ENCODE measurements around the gene SKI.
A peak's percentile ranks its signal among the peaks of the same experiment; 100 is the strongest.

The SKI gene

GRCh38 chr1:2300004-2300771 lies 72.1 kb downstream of the SKI start:
- H3K9me3 ChIP-seq (ENCODE audit: insufficient read depth, low read length, severe bottlenecking): no peaks in the 10 kb centered on the region
- ATAC-seq (ENCODE audit: insufficient read depth, low read depth) (peak; percentile 32), DNase-seq (peak; percentile 53)
- peak overlapping the region in 1 of 2 experiments; percentile 52; a peak in 2 of 4 replicates for H3K4me3 ChIP-seq (ENCODE audit: low read depth in 1 of 2, low read length in 2 of 2)
- peaks cover 22% of the 10 kb centered on the region for H3K36me3 ChIP-seq (ENCODE audit: insufficient read depth, low read length)
- H3K27ac ChIP-seq (ENCODE audit: low read length): peak overlapping the region; percentile 79
- peaks cover 60% of the 10 kb centered on the region for H3K79me2 ChIP-seq (ENCODE audit: insufficient read depth, low read length)
- no peaks in the 10 kb centered on the region for H3K27me3 ChIP-seq (ENCODE audit: insufficient read depth, low read length, poor library complexity)
- TF ChIP-seq CTCF (IDR thresholded peaks at IDR 0.05; ENCODE audit: borderline replicate concordance, extremely low read depth, low read length, poor library complexity, severe bottlenecking): no peak
- no peak for TF ChIP-seq EZH2 (IDR thresholded peaks at IDR 0.05; ENCODE audit: borderline replicate concordance, low read depth, low read length, severe bottlenecking)
- peak overlapping the region; percentile 60 for H3K9ac ChIP-seq (ENCODE audit: low read depth, low read length)
- H3K4me2 ChIP-seq (ENCODE audit: insufficient read depth, low read length): peak overlapping the region; percentile 79
- peaks cover 39% of the 10 kb centered on the region for H3K4me1 ChIP-seq (ENCODE audit: insufficient read depth, low read length)
- peaks cover 92% of the 10 kb centered on the region for H4K20me1 ChIP-seq (ENCODE audit: insufficient read depth, low read length)
- peak overlapping the region; percentile 56; the same call in 1 of the 2 replicates for H2AFZ ChIP-seq (ENCODE audit: low read depth, low read length)

GRCh38 chr1:2300851-2301606 lies 72.9 kb downstream of the SKI start:
- Histone ChIP-seq H3K36me3 (ENCODE audit: insufficient read depth, low read length) (peaks cover 29% of the 10 kb centered on the region), H3K4me2 (ENCODE audit: insufficient read depth, low read length) (peak overlapping the region; percentile 79), H3K27ac (ENCODE audit: low read length) (peak overlapping the region; percentile 79), H3K9me3 (ENCODE audit: insufficient read depth, low read length, severe bottlenecking) (no peaks in the 10 kb centered on the region), H3K79me2 (ENCODE audit: insufficient read depth, low read length) (peaks cover 53% of the 10 kb centered on the region), H4K20me1 (ENCODE audit: insufficient read depth, low read length) (peaks cover 95% of the 10 kb centered on the region), H3K4me1 (ENCODE audit: insufficient read depth, low read length) (peaks cover 39% of the 10 kb centered on the region), H3K4me3 (ENCODE audit: low read depth in 1 of 2, low read length in 2 of 2) (peak overlapping the region in 1 of 2 experiments; percentile 52; a peak in 2 of 4 replicates), H3K9ac (ENCODE audit: low read depth, low read length) (peak overlapping the region; percentile 60), H2AFZ (ENCODE audit: low read depth, low read length) (peak overlapping the region; percentile 56; the same call in 1 of the 2 replicates), H3K27me3 (ENCODE audit: insufficient read depth, low read length, poor library complexity) (no peaks in the 10 kb centered on the region)
- peak; percentile 19 for TF ChIP-seq CTCF (IDR thresholded peaks at IDR 0.05; ENCODE audit: borderline replicate concordance, extremely low read depth, low read length, poor library complexity, severe bottlenecking)
- no peak for TF ChIP-seq EZH2 (IDR thresholded peaks at IDR 0.05; ENCODE audit: borderline replicate concordance, low read depth, low read length, severe bottlenecking)
- DNase-seq (peak; percentile 97), ATAC-seq (ENCODE audit: insufficient read depth, low read depth) (peak; percentile 97)

GRCh38 chr1:2301607-2302291 lies 73.6 kb downstream of the SKI start:
- ATAC-seq (ENCODE audit: insufficient read depth, low read depth) (no peak), DNase-seq (no peak)
- peak overlapping the region; percentile 66 for H3K27ac ChIP-seq (ENCODE audit: low read length)
- H3K9me3 ChIP-seq (ENCODE audit: insufficient read depth, low read length, severe bottlenecking): no peaks in the 10 kb centered on the region
- H4K20me1 ChIP-seq (ENCODE audit: insufficient read depth, low read length): peaks cover 88% of the 10 kb centered on the region
- H3K79me2 ChIP-seq (ENCODE audit: insufficient read depth, low read length): peaks cover 48% of the 10 kb centered on the region
- H3K9ac ChIP-seq (ENCODE audit: low read depth, low read length): peak overlapping the region; percentile 39
- no peak overlapping the region for H2AFZ ChIP-seq (ENCODE audit: low read depth, low read length)
- peaks cover 37% of the 10 kb centered on the region for H3K36me3 ChIP-seq (ENCODE audit: insufficient read depth, low read length)
- TF ChIP-seq CTCF (IDR thresholded peaks at IDR 0.05; ENCODE audit: borderline replicate concordance, extremely low read depth, low read length, poor library complexity, severe bottlenecking) (no peak), EZH2 (IDR thresholded peaks at IDR 0.05; ENCODE audit: borderline replicate concordance, low read depth, low read length, severe bottlenecking) (no peak)
- H3K27me3 ChIP-seq (ENCODE audit: insufficient read depth, low read length, poor library complexity): no peaks in the 10 kb centered on the region
- H3K4me3 ChIP-seq (ENCODE audit: low read depth in 1 of 2, low read length in 2 of 2): peak overlapping the region in 1 of 2 experiments; percentile 30; a peak in 1 of 4 replicates
- H3K4me2 ChIP-seq (ENCODE audit: insufficient read depth, low read length): peak overlapping the region; percentile 79
- H3K4me1 ChIP-seq (ENCODE audit: insufficient read depth, low read length): peaks cover 39% of the 10 kb centered on the region
